ENCODE data around the gene CCDC154. TPM values are rescaled to one million over a fixed set of nuclear protein-coding genes. Genes with fewer than 3 reads are reported as not detected.

CCDC154 gene
- total RNA-seq, 1 donor from 2014 or later, result 2.0 TPM

DNA sequence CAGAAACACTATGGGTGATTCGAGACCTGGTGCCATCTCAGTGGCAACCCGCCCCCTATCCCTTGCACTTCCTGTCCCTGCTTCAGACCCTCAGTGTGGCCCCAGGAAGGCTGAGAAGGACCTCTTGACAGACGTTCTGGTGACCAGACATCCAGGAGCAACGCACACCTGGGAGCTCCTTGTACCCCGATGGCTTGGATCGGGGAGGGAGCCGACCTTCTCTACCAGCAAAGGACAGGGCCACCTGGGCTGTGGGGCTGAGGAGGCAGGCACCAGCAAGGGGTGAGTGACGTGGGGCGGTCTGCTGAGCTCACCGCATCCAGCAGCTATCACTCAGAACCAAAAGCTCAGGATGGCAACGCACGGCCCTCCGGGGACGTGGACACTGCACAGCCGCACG lies 57.0 kb downstream of the CCDC154 start:
- Mint-ChIP-seq H3K36me3 (ENCODE audit: low read depth) (peaks cover 3% of the 10 kb centered on the region), H3K4me3 (no peak overlapping the region), H3K9me3 (no peaks in the 10 kb centered on the region), H3K27ac (no peak overlapping the region), H3K27me3 (ENCODE audit: insufficient read depth) (no peaks in the 10 kb centered on the region), H3K4me1 (ENCODE audit: low read depth) (no peaks in the 10 kb centered on the region)
- intact Hi-C loops (cut with micrococcal nuclease), result no loop called here
- DNase-seq (ENCODE audit: low spot score), result no peak

DNA sequence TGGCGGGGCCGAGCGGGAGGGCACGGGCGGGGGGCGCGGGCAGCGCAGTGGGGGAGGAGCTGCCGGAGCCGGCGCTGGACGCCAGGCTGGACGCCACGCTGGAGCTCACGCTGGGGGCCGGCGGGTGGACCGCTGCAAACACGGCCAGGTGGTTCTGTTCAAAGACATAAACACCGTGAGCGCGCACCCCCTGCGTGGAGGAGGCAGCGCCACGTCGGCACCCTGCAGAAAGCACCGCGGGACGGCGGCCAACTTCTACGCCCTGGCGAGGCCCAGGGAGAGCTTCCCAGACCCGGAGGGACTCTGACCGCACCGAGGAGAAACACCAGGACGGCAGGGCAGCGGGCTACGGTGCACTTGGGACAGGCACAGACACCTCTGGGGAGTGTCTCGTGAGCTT lies 59.1 kb downstream of the CCDC154 start:
- Mint-ChIP-seq H3K4me1 (ENCODE audit: low read depth) (no peaks in the 10 kb centered on the region), H3K27me3 (ENCODE audit: insufficient read depth) (no peaks in the 10 kb centered on the region), H3K36me3 (ENCODE audit: low read depth) (peaks cover 3% of the 10 kb centered on the region), H3K4me3 (no peak overlapping the region), H3K9me3 (no peaks in the 10 kb centered on the region), H3K27ac (no peak overlapping the region)
- no peak for DNase-seq (ENCODE audit: low spot score)
- intact Hi-C loops (cut with micrococcal nuclease), result no loop called here

Other genes starting within 250 kb of the CCDC154 start
- not detected in 2 replicates for gene TPSG1, start 219.3 kb downstream of the CCDC154 start, total RNA-seq
- not detected in 2 replicates for gene TPSB2, start 214.4 kb downstream of the CCDC154 start, total RNA-seq
- not detected in 2 replicates for gene TPSAB1, start 203.9 kb downstream of the CCDC154 start, total RNA-seq
- not detected in 2 replicates for gene TPSD1, start 188.5 kb downstream of the CCDC154 start, total RNA-seq
- gene UBE2I, start 134.9 kb downstream of the CCDC154 start, total RNA-seq, result 257 TPM in 2 replicates
- 0.07 and 0.18 TPM in 2 replicates for gene BAIAP3, start 110.9 kb downstream of the CCDC154 start, total RNA-seq
- gene TSR3, start 92.7 kb downstream of the CCDC154 start, total RNA-seq, result 87.4 and 89.4 TPM in 2 replicates
- 21.4 and 22.5 TPM in 2 replicates for gene GNPTG, start 92.6 kb downstream of the CCDC154 start, total RNA-seq
- gene UNKL, start 29.9 kb downstream of the CCDC154 start, total RNA-seq, result 42.7 and 46.1 TPM in 2 replicates
- gene UQCC4, start 23.8 kb downstream of the CCDC154 start, total RNA-seq, result 22.6 and 23.4 TPM in 2 replicates
- gene PERCC1, start 13.5 kb downstream of the CCDC154 start, total RNA-seq, result not detected in 2 replicates
- 61.7 and 68.7 TPM in 2 replicates for gene CLCN7, start 30.5 kb upstream of the CCDC154 start, total RNA-seq
- 0.20 TPM in 1 of 2 replicates, not detected in the other for gene PTX4, start 44.4 kb upstream of the CCDC154 start, total RNA-seq
- 94.1 and 95.3 TPM in 2 replicates for gene TELO2, start 48.8 kb upstream of the CCDC154 start, total RNA-seq
- gene TMEM204, start 89.1 kb upstream of the CCDC154 start, total RNA-seq, result 22.8 and 23.7 TPM in 2 replicates
- 8.8 and 9.5 TPM in 2 replicates for gene IFT140, start 167.5 kb upstream of the CCDC154 start, total RNA-seq
- gene CRAMP1, start 167.8 kb upstream of the CCDC154 start, total RNA-seq, result 38.6 and 38.7 TPM in 2 replicates
- gene JPT2, start 233.7 kb upstream of the CCDC154 start, total RNA-seq, result 106 and 119 TPM in 2 replicates

Data from activated T-helper 1 cell treated with anti-CD3 and anti-CD28 coated beads, Interleukin-12 subunit alpha, Interleukin-12 subunit beta, Interleukin-2, Interleukin-4 antibody, amounts not matched to agents 30 ng/mL and 10 ng/mL and 1 ng/mL, durations not matched to agents 14 hours and 24 hours and 36 hours (primary cell).